Measurements from ENCODE around the gene KCNC1.

DNA sequence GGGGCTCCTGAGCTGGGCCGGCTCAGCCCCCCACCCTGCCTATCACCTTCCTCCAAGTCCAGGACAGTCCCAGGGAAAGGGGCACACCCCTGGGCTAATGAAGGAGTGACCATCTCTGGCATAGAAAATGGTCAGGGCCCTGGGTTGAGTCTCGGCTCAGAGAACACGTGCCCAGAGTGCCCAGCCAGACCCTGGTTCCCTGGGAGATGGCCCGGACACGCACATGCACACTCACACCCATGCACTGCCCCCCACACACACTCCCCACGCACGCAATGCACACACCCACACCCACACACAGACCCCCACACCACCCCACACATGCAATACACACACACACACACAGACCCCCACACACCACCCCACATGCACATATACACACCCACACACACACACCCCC, 28.7 kb downstream of the KCNC1 start:
- TF ChIP-seq POLR2AphosphoS5 (IDR thresholded peaks at IDR 0.05; ENCODE audit: low read depth, low read length) = no peak
- TF ChIP-seq SIN3A (IDR thresholded peaks at IDR 0.05; ENCODE audit: borderline replicate concordance, insufficient read depth, low read length) = no peak
- TF ChIP-seq, protein P1, sequence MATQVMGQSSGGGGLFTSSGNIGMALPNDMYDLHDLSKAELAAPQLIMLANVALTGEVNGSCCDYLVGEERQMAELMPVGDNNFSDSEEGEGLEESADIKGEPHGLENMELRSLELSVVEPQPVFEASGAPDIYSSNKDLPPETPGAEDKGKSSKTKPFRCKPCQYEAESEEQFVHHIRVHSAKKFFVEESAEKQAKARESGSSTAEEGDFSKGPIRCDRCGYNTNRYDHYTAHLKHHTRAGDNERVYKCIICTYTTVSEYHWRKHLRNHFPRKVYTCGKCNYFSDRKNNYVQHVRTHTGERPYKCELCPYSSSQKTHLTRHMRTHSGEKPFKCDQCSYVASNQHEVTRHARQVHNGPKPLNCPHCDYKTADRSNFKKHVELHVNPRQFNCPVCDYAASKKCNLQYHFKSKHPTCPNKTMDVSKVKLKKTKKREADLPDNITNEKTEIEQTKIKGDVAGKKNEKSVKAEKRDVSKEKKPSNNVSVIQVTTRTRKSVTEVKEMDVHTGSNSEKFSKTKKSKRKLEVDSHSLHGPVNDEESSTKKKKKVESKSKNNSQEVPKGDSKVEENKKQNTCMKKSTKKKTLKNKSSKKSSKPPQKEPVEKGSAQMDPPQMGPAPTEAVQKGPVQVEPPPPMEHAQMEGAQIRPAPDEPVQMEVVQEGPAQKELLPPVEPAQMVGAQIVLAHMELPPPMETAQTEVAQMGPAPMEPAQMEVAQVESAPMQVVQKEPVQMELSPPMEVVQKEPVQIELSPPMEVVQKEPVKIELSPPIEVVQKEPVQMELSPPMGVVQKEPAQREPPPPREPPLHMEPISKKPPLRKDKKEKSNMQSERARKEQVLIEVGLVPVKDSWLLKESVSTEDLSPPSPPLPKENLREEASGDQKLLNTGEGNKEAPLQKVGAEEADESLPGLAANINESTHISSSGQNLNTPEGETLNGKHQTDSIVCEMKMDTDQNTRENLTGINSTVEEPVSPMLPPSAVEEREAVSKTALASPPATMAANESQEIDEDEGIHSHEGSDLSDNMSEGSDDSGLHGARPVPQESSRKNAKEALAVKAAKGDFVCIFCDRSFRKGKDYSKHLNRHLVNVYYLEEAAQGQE (IDR thresholded peaks at IDR 0.05; ENCODE audit: insufficient read depth in 1 of 2, low read depth in 2 of 2, low read length in 2 of 2) = no peak
- TF ChIP-seq TAF1 (IDR thresholded peaks at IDR 0.05; ENCODE audit: borderline replicate concordance, insufficient read depth, low read length) = no peak
